ENCODE data around the gene ARID1B.

ARID1B gene

DNA sequence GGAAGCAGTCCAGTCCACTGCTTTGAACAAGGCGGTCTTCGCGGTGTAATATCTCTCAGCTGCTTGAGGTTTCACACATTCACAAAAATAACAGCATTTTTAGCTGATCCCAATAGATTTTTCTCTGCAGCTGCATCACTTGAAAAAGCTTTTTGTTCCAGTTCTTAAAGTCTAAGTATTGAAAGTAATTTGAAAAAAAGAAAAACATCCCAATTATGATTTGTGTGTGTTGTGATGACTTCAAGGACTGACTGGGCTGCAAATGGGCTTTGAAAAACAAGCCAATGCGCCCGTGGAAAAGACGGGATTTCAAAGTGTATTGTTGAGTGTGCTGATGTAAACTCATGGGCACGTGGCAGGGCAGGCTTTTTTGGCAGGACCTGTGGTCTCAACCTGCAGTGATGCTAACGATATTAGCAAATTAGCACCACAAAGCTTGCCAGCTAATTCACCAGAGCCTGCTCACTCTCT is 395.1 kb downstream of the ARID1B start:
- no peak for DNase-seq

DNA sequence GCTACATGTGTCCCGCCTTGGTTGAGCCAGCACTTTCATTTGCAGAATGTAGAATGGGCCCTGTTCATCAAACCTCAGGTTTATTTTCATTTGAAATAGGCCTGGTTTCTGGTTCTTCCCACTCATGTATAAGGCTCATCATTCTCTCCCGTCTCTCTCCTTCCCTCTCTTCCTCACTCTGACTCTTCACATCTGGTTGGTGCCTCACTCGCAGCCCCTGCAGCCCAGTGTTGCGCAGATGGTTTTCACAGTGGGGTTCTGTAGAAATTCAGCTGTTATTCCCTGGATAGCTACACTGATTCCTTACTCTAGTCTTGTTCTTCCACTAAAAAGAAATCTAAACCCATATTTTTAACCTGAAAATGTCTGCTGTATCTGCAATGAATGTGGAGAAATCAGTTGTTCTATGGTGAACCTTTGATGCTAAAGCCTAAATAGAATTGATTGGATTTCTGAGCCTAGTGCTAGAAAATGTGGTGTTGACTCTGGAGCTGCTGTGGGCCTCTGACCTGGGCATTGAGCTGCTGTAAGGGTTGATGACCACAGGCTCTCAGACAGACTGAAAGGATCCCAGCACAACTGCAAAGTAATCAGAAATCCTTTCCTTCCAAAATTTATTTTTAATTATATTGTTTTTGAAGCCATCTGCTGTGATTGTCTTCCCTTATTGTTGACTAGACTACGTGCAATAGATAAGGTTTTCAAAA is 395.8 kb downstream of the ARID1B start:
- no peak for DNase-seq

DNA sequence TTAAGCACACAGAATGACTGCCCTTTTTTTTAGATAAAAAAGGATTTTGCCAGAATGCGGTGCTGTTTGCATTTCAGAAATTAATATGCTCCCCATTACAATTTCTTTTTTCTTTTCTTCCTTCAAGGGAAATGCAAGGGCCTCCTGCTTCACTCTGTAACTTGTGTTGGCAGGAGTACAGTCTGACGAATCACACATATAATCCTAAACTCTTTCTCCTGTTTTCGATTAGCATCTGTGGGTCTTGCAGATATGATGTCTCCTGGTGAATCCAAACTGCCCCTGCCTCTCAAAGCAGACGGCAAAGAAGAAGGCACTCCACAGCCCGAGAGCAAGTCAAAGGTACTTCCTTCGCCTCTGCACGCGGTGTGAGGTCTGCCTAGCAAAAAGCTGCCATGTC is 396.6 kb downstream of the ARID1B start:
- no peak for DNase-seq

DNA sequence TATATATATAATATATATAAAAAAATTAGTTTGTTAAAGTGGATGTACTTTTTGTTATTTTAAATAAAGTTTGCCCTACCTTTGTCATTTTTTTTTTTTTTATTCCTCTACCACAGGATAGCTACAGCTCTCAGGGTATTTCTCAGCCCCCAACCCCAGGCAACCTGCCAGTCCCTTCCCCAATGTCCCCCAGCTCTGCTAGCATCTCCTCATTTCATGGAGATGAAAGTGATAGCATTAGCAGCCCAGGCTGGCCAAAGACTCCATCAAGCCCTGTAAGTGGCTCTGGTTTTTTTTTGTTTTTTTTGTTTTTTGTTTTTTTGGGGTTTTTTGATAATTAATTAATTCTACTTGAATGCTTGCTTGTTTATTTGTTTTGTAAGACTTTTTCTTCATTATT is 397.6 kb downstream of the ARID1B start:
- DNase-seq, result no peak

DNA sequence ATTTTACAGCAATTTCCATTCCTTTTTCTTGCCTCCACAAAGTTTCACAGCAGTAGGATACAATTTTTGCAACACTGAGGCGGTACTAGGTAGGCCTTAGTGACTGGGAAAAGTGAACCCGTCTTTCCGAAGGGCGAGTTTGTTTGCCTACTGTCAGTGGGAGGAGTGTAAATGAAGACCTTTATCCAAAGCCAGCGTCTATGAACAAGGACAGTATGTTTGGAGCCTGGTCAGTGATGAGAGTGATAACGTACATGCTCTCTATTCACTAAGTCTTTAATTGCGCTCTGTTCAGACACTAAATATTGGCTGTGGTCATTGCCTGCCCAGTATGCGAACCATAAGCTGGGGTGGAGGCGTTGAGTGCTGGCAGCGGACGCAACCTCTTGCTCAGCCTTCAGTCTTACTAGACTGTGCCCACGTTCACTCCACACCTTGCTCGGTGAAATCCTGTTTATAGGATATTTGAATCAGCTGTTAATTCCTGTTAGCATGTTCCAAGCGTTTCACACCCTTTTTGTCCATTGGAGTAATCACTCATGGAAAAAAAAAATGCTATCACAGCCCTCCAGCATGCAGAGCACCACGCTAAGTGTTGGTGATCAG is 400.7 kb downstream of the ARID1B start:
- no peak for DNase-seq

DNA sequence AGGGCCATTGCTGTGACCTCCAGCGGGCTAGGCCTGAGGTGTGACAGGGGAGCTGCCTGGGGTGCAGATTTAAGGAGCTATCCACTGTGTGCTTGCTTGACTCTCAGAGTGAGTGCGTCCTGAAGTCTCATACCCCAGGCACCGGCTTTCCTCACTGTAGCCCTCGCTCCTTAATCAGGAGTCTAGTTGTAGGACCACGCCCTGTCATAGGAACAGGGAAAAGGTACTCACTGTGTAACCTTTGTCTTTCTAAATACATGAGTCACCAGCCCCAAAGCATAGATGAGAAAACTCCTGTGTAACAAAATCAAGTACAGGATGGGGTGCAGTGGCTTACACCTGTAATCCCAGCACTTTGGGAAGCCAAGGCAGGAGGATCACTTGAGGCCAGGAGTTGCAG is 404.5 kb downstream of the ARID1B start:
- no peak for DNase-seq

DNA sequence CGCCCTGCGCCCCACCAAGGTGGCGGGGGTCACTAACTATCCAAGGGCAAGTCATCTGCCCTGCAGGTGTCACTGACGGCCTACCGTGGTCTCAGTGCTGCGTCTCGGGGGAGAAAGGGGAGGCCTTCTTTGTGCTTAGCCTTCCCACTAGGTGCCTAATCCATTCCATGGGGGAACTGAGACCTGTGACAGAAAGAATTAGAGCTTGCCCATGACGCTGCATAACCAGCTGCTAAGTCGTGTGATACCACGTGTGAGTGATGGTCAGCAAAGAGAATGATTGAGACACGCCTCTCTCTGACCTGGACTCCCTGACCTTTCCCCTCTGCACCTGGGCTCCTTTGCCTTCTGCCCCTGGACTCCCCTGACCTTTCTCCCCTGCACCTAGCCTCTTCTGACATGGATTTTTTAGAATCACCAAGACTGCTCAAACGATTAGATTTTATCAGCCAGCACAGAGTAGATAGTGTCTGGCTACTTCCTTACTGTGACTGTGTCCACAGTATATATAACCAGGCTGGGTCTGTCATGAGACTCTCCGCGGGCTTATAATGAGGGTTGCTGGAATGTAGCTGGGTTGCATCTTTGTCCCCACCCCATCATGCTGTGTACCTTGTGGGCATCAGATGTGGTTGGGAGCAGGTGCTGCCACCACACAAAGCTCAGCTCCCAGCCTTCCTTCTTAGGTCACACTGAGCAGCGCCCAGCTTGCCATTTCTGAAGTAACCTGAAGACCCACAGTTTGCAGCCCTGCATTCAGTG is 405.5 kb downstream of the ARID1B start:
- DNase-seq, result no peak

DNA sequence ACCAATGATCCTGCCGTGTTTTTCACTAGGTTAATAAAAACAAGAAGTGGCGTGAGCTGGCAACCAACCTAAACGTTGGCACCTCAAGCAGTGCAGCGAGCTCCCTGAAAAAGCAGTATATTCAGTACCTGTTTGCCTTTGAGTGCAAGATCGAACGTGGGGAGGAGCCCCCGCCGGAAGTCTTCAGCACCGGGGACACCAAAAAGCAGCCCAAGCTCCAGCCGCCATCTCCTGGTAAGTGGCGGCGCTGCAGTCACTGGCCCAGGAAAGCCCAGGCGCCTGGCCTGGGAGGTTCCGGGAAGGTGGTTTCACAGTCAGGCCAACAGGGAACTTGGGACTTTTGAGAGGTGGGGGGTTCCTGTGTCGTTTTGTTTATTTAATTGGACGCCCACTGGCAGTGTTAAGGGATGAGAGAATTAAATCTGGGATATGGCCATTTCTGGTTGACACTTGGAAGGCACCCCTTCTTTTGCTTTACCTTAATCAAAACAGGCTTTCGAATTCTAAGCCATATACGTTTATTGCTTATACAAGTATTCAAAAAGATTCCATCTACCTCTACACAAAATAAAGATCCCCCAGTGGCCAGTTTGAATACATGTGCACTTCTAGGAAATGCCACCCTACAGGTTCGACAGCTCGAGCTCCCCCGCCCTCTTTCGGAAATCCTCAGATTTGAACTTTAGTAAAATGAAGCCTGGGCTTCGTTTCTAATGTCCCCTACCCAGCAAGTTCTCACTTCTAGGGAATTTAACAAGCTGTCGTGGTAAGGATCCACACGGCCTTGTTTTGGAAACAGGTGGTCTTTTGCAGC is 407.2 kb downstream of the ARID1B start:
- peak; percentile 34 for DNase-seq

DNA sequence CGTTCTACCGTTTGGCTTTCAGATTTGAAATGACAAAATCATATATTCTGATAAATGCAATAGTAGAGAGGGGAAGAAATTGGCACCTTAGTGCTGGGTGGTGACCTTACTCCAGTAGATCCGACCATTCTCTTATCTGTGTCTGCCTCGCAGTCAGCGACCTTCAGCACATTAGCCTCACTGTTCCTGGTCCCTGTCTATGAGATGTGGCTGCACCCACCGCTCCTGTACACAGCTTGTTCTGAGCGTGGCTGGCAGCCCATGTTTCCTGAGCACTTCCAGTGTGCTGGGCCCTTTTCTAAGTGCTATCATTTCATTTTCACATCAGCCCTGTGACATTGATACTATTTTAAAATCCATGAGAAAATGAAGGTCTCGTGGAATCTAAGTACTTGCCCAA is 408.0 kb downstream of the ARID1B start:
- no peak for DNase-seq

DNA sequence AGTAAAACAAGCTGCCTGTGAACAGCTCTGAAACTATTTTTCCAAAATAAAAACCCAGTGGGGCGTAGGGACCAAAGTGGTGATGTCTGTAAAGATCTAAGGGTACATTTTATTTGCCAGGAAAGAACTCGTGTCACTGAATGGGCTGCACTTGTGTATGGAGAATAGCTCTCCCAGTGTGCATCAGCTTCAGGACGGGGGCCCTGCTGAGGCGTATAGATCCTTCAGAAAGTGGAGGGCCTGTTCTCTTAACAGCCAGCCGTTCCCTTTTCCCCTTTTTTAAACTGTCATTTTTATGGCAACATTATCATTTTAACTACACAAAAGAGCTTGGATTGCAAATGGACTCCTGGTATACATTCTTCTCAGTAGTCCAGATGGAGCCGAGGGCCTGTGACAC is 408.8 kb downstream of the ARID1B start:
- DNase-seq, result no peak

DNA sequence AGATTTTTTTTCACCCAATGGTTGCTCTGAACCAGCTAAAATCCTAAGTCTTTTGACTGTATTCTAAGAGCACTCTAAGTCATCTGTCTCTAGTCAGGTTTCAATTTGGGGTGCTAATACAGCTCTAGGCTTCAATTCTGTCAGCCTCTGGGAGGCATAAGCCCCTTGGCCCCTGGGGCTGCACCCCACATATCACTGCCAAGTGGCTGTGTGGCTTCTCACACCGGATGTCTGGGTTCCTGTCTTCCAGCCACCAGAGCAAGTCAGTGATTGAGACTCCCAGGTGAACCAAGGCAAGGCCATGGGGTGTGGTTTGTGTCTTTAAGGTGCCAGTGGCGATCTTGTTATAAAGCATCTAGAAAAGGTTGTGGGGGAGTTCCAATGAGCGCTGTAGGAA is 409.6 kb downstream of the ARID1B start:
- DNase-seq, result no peak

DNA sequence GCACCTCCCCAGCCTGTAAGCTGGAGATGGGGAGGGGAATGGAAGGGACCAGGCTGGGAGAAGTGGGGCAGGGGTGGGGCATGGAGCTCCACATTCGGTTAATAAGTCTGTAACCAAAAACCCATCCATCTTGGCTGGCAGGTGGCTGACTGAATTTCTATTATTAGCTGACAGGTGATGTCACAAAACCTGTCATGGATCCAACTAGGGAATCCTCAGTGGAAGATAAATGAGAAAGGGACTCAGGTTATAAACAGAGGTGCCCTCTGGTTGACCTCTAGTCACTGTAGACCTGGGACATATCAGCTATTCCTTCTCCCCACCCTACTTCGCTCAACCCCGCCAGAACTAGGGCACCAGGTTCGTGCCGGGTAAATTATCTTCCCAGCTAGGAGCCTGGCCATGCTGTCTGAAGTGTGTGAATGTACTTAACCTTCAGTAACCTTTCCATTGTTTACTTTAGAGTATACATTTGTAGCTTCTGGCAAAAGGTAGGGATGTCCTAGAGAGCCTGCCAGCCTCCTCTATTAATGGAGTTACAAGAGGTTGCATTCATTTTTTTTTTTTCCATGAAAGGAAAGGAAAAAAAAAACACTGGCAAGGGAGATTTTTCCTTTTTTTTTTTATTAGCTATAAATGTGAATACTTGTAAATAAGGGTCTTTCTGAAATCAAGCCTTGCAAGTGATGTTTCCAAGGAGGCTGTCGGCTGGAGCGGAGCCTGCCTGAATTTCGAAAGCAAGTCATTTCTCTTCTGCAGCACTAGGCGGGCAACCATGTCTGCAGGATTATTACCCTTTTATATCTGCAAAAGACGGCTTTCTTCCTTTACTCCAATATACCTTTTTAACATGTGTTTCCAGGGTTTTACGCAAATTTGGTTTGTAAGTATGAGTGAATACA is 410.3 kb downstream of the ARID1B start:
- no peak for DNase-seq

DNA sequence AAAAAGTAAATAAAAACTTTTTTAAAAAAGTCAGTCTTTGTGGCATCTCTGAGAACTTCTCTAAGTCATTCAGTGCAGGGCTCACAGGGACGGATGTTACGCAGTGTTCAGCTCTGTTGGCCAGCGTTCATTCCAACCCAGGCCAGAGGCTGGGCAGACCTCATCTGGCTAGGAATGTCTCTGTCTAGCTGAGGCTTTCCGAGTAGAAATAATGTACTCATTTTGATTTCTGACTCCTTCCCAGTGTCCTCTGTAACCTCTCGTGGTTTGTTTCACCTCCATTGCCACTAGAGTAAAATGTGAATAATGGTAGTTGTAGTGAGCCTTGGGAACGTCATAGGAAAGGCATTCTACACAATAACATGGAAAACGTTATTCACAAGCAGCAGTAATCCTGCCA is 411.0 kb downstream of the ARID1B start:
- DNase-seq, result no peak

DNA sequence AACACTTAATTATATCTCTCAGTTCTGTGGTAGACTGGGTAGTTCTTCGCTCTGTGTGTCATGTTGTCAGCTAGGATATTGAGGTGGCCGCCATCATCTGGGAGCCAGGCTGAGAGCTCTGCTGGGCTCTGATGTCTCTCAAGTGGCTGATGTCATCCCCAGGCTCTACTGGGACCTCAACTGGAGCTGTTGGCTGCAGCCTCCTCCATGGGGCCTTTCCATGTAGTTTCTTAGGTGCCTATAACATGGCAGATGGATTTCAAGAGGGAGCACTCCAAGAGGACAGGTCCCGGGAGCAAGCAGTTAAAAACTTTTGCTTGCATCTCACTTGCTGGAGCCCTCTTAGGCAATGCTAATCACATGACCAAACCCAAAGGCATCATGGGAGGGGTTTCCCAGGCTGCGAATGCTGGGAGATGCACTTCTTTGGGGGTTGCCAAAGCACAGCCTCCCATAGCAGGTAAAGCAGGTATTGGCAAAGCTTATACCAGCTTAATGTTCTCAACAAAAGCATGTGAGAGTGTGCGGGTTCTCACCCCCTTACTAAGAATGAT is 416.3 kb downstream of the ARID1B start:
- no peak for DNase-seq

DNA sequence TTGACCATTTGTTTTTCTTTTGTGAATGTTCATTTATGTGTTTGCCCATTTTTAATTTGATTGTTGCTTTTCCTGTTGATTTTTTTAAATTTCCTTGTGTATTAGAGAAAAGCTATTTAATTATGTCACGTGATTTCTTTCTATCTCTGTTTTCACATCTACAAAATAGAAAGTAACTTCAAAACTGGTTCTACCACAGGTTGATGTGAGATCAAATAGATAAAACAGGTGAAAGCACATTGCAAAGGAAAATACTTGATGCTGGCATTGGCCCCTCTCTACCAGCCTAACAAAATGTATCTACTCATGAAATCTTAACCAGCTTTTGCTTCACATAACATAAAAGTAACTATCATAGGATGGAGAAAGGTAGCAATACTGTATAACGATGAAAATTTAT is 416.9 kb downstream of the ARID1B start:
- DNase-seq, result no peak

DNA sequence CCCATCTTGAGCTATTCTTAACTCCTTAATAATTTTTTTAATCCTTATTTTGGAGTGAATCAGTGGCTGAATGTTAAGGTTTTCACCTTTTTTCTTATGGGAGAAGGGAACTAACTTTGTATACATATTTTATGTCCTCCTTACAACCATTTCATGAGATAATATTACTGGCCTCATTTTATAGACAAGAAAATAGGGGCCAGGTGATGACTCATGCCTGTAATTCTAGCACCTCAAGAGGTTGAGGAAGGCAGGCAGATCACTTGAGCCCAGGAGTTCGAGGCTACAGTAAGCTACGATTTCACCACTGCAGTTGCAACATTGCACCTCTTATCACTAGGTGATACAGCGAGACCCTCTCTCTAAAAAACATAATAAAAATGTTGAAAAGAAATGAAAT is 417.5 kb downstream of the ARID1B start:
- DNase-seq, result no peak

DNA sequence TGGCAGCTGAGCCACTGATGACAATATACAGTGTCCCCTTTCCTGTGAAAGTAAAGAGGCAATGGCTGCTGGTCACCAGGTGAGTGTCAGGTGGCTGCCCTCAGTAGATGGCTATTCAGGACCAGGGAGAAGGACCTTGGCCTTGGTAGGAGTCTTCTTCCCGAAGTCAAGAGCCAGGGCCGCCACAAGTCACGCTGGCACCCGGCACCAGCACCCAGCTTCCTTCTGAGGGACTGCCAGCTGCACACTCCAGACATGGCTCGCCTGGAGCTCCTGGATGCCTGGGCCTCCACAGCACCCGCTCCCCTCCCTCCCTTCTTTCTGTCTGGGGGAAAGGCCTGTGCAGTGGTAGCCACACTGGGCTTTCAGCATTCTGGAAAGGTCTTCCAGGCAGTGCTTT is 419.2 kb downstream of the ARID1B start:
- no peak for DNase-seq

DNA sequence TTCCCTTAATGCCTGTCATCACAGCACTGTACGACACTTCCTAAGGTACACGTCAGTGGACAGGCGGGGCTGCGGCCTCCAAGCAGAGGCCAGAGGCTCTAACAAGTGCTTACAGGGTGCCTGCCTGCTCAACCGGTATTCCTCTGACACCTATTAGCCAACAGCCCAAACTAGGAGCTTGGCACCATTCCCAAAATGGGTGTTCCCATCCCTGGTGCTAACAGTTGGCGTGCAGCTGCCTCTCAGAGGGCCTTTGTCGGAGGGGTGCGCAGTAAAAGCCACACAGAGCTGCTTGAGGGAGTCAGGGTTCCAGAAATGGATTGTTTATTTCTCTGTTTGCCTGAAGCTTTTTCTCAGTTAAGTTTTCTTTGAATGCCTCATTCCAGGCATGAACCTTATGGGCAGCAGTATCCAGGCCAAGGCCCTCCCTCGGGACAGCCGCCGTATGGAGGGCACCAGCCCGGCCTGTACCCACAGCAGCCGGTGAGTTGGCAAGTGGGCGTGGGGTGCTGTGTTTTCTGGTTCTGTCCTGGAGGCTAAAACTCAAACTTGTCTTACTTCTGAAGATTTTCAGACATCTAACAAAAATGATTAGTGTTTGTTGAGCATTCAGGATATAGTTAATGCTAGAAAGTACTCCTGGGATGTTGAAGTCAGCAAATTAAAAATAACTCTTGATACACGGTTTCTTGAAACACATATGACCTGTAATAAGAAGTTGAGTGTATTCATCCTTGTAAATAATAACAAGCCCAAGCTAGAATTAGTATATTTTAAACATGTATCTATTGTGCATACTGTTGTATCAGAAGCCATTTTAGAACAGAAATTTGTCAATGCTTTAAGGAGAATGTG is 421.5 kb downstream of the ARID1B start:
- no peak for DNase-seq

DNA sequence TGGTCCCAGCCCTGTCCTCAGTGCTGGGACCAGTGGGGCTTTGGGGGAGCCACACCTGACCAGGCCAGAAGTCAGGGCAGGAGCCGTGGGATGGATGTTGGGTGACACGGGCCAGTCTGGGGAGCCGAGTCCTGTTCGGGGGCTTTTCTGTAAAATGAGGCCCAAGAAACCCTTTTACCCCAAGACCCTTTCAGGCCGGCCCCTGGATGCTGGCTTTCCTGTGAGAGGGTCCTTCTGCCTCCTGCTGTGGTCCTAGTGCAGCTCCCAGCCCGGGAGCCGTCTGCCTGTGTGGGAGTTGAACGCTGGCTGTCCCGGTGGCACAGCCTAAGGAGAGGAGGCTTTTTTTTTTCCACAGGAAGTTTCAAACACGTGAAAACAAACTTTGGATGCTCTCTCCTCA is 422.9 kb downstream of the ARID1B start:
- no peak for DNase-seq

DNA sequence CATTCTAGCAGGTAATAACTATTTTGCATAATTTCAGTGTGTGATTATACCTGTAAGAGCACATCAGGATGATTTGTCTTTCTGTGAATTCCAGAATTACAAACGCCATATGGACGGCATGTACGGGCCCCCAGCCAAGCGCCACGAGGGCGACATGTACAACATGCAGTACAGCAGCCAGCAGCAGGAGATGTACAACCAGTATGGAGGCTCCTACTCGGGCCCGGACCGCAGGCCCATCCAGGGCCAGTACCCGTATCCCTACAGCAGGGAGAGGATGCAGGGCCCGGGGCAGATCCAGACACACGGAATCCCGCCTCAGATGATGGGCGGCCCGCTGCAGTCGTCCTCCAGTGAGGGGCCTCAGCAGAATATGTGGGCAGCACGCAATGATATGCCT is 423.4 kb downstream of the ARID1B start:
- no peak for DNase-seq

DNA sequence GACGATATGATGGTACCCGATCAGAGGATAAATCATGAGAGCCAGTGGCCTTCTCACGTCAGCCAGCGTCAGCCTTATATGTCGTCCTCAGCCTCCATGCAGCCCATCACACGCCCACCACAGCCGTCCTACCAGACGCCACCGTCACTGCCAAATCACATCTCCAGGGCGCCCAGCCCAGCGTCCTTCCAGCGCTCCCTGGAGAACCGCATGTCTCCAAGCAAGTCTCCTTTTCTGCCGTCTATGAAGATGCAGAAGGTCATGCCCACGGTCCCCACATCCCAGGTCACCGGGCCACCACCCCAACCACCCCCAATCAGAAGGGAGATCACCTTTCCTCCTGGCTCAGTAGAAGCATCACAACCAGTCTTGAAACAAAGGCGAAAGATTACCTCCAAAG is 423.9 kb downstream of the ARID1B start:
- DNase-seq, result no peak

Measured in effector CD4-positive, alpha-beta T cell (primary cell).